ENCODE measurements around the gene GON7.

The GON7 gene

GRCh38 chr14:93201155-93201704, 5.6 kb downstream of the GON7 start:
- no peak for TF ChIP-seq POLR2AphosphoS5 (IDR thresholded peaks at IDR 0.05; ENCODE audit: low read depth, low read length)
- no peak for TF ChIP-seq FOXP2 (optimal IDR thresholded peaks at IDR 0.05; ENCODE audit: borderline replicate concordance, extremely low read depth, extremely low read length, insufficient read depth)
- TF ChIP-seq REST (IDR thresholded peaks at IDR 0.05; ENCODE audit: insufficient read depth in 1 of 2, low read depth in 2 of 2, low read length in 2 of 2): no peak
- TF ChIP-seq SIN3A (IDR thresholded peaks at IDR 0.05; ENCODE audit: borderline replicate concordance, insufficient read depth, low read length): no peak
- no peak for TF ChIP-seq TAF1 (IDR thresholded peaks at IDR 0.05; ENCODE audit: borderline replicate concordance, insufficient read depth, low read length)

- TF ChIP-seq FOXP2 (optimal IDR thresholded peaks at IDR 0.05; ENCODE audit: borderline replicate concordance, extremely low read depth, extremely low read length, insufficient read depth): no peak
- no peak for TF ChIP-seq SIN3A (IDR thresholded peaks at IDR 0.05; ENCODE audit: borderline replicate concordance, insufficient read depth, low read length)
- TF ChIP-seq REST (IDR thresholded peaks at IDR 0.05; ENCODE audit: insufficient read depth in 1 of 2, low read depth in 2 of 2, low read length in 2 of 2): no peak
- no peak for TF ChIP-seq TAF1 (IDR thresholded peaks at IDR 0.05; ENCODE audit: borderline replicate concordance, insufficient read depth, low read length)
- TF ChIP-seq POLR2AphosphoS5 (IDR thresholded peaks at IDR 0.05; ENCODE audit: low read depth, low read length): no peak
Measured at GRCh38 chr14:93200553-93200952, 6.3 kb downstream of the GON7 start.

- no peak for TF ChIP-seq FOXP2 (optimal IDR thresholded peaks at IDR 0.05; ENCODE audit: borderline replicate concordance, extremely low read depth, extremely low read length, insufficient read depth)
- TF ChIP-seq POLR2AphosphoS5 (IDR thresholded peaks at IDR 0.05; ENCODE audit: low read depth, low read length): no peak
- no peak for TF ChIP-seq SIN3A (IDR thresholded peaks at IDR 0.05; ENCODE audit: borderline replicate concordance, insufficient read depth, low read length)
- TF ChIP-seq REST (IDR thresholded peaks at IDR 0.05; ENCODE audit: insufficient read depth in 1 of 2, low read depth in 2 of 2, low read length in 2 of 2): no peak
- TF ChIP-seq TAF1 (IDR thresholded peaks at IDR 0.05; ENCODE audit: borderline replicate concordance, insufficient read depth, low read length): no peak
Measured at GRCh38 chr14:93199031-93199430, 7.8 kb downstream of the GON7 start.

GRCh38 chr14:93195316-93195999, 11.4 kb downstream of the GON7 start:
- TF ChIP-seq REST (IDR thresholded peaks at IDR 0.05; ENCODE audit: insufficient read depth in 1 of 2, low read depth in 2 of 2, low read length in 2 of 2) (no peak), POLR2AphosphoS5 (IDR thresholded peaks at IDR 0.05; ENCODE audit: low read depth, low read length) (no peak), FOXP2 (optimal IDR thresholded peaks at IDR 0.05; ENCODE audit: borderline replicate concordance, extremely low read depth, extremely low read length, insufficient read depth) (no peak), TAF1 (IDR thresholded peaks at IDR 0.05; ENCODE audit: borderline replicate concordance, insufficient read depth, low read length) (no peak), SIN3A (IDR thresholded peaks at IDR 0.05; ENCODE audit: borderline replicate concordance, insufficient read depth, low read length) (no peak)
